Fibroblast of skin of back (primary cell): Measurements from ENCODE around the gene SLX1B. TPM values are rescaled to one million over a fixed set of nuclear protein-coding genes. Genes with fewer than 3 reads are reported as not detected.
"Not testable (repeated sequence)": the region's sequence is repeated elsewhere in the genome, so short reads cannot be mapped to it uniquely, and the experiment has no call there.

Experiments used
- DNase-seq: peaks from one replicate; pipeline ENCODE4 v3.0.0-alpha.2; 2013
- polyA plus RNA-seq, 2 experiments: library from polyadenylated mRNA; unstranded; fragments of 120-200 nt; gene quantifications; one replicate each; pipeline ENCODE4 v1.2.1, GENCODE V29; 2013; ENCODE audit not compliant: insufficient read length in 2 of 2

Gene SLX1B
- polyA plus RNA-seq (2013, experiment 1 of 2; ENCODE audit: insufficient read length) = 4.3 TPM
- 8.2 TPM for polyA plus RNA-seq (2013, experiment 2 of 2; ENCODE audit: insufficient read length)

- DNase-seq = not testable (repeated sequence)
These were observed at the start of gene SLX1B, which contains the start of gene BOLA2 for GRCh38 chr16:29454269-29454668. Gene SLX1B (plus strand): TSS chr16:29454533. Gene BOLA2 (minus strand): TSS chr16:29454351. CDS start chr16:29454253, 98 bp downstream.

- DNase-seq = peak; percentile 60
These were observed 49.1 kb upstream of the SLX1B start for GRCh38 chr16:29405249-29405648.

DNA sequence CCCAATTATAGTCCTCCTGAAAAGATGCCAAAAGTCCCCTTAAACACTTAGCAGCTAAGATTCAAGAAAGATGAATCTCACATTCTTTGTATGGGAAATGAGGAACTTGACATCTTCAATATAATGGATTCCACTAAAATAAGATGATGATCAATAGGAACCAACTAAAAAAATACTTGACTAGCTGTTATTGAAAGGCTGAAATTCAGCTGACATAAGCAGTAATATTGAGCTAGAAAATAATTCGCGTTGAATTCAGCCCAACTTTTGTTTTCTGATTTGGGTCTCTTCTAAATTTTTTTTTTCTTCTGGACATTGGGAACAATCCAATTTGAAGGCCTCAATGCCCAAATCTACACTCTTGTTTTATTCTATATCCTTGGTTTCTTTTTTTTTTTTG is 30.7 kb upstream of the SLX1B start:
- DNase-seq = not testable (repeated sequence)

- not testable (repeated sequence) for DNase-seq
These were observed 28.9 kb upstream of the SLX1B start for GRCh38 chr16:29425390-29425789.

DNA sequence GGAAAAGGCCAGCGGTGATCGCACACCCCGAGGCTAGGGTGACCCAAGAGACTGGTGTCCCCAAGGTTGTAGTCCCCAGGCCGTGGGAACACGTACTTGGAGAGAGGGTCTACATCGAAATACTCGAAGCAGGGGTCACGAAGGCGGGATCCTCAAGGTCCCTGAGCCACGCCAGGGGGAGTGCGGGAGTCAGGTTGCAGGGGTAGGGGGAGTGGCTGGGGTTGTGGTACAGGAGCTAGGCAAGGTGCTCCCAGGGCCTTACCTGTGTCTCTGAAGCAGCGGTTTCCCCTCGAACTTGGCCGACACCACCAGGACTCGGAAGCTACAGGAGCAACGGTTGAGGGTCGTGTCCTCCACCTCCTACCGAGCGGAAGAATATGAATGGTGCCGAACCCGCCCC is 579 bp upstream of the SLX1B start:
- not testable (repeated sequence) for DNase-seq

DNA sequence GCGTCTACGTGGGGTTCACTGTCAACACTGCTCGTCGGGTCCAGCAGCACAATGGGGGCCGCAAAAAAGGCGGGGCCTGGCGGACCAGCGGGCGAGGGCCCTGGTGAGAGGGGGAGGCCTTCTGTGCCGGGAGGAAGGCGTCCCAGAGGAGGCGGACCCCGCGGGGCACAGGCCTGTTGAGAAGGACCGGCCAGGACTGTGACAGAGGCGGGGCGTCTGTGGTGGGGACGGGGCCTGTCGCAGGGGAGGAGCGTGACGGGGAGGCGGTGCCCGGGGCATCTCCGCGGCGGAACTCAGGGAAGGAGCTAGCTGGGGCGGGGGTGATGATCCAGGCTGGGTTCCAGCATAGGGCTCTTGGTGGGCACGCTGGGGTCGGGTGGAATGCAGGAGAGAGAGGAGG is 495 bp downstream of the SLX1B start:
- not testable (repeated sequence) for DNase-seq

DNA sequence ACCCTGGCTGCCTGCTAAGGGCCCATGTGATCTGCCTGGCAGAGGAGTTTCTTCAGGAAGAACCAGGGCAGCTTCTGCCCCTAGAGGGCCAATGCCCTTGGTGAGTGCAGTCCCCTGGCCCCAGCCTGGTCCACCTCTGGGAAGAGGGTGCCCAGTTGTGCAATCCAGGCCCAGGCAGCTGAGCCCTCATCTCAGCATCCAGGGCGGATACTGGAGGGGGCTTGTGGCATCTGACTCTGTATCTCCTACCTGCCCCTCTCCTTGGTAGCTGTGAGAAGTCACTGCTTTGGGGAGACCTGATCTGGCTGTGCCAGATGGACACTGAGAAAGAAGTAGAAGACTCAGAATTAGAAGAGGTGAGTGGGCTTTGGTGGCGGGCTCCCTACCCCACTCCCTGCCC is 3.3 kb downstream of the SLX1B start:
- DNase-seq = not testable (repeated sequence)

GRCh38 chr16:29459706-29460646 is 5.6 kb downstream of the SLX1B start, which contains the start of gene SULT1A4:
Gene SULT1A4 (plus strand): TSS chr16:29459913. CDS start chr16:29461386, 1,473 bp downstream.
- DNase-seq = not testable (repeated sequence)

- not testable (repeated sequence) for DNase-seq
These were observed 6.3 kb downstream of the SLX1B start for GRCh38 chr16:29460647-29461030.

DNA sequence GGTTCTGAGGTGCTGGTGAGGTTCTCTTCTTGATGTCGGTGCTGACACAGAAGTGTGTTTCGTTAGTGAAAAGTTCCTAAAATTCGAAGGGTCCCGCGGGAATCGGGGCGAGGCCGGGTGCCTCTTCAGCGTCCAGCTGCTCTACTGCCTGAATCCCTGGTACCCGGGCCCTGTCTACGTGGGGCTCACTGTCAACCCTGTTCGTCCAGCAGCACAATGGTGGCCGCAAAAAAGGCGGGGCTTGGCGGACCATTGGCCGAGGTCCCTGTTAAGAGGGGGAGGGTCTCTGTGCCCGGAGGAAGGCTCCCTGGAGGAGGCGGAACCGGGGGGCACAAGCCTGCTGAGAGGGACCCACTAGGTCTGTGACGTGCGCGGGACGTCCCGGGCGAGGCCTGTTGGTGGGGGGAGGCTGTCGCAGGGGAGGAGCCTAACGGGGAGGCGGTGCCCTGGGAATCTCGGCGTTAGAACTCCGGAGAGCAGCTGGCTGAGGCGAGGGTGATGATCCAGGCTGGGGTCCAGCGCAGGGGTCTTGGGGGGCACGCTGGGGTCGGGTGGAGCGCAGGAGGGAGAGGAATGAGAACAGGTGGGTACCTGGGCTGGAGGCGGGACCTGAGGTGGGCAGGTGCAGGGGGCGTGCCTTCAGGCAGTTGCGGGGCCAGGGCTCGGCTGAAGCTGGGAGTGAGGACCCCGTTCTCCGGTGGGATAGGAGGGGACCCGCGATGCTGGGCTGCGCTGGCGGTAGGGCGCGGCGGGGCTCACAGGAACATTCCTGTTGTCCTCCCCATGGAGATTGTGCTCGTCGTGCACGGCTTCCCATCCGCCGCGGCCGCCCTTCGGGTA is 11.9 kb downstream of the SLX1B start:
- DNase-seq = not testable (repeated sequence)

DNA sequence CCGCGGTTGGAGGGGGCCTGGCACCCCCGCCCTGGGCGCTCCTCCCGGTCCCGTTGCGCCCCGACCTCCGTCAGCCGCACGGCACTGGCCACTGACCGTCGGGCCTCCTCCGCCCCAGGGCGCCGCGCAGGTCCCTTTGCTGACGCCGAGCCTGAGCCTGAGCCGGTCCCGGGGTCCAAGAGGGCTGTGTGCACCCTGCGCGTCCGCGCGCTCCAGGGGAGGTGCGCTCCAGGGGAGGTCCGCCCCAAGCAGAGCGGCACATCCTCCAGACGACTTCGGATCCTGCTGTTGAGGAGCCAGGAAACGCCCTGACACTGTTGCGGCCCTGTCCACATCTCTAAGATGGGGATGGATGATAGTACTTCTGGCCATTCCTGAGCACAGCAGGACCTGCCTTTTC is 12.6 kb downstream of the SLX1B start:
- not testable (repeated sequence) for DNase-seq

DNA sequence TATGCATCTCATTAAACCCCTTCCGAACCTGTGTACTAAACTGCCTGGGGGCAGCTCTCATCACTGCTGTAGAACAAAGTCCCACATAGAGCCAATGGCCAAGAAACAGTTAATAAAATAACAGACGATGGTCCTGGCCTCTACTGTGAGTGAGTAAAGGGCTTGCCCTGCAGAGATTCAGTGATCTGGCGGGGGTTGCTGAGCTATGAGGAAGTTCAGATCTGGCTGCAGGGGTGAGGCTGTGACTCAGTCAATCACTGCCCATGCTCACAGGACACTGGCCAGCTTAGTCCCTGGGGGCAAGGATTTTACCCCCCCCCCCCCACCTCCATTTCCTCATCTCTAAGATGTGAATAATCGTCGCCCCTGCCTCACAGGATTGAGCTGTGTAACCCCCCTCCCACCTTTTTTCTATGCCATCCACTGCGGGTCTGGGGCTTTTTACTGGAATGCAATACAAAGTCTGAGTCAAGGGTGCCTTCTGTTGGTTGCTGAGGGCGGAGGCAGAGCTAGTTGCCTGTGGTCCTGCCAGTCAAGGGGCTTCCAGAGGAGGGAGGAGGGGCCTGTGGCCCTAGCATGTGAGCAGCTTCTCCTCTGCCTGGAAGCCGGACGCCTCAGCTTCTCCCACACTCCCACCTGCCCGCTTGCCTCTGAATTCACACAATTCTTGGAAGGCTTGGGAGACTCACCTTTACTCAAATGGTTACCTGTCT is 13.5 kb downstream of the SLX1B start:
- not testable (repeated sequence) for DNase-seq

GRCh38 chr16:29469660-29470059 is 15.3 kb downstream of the SLX1B start:
- DNase-seq = not testable (repeated sequence)

- not testable (repeated sequence) for DNase-seq
These were observed 17.7 kb downstream of the SLX1B start for GRCh38 chr16:29472065-29472464.

- not testable (repeated sequence) for DNase-seq
These were observed 27.9 kb downstream of the SLX1B start for GRCh38 chr16:29482276-29482675.

DNA sequence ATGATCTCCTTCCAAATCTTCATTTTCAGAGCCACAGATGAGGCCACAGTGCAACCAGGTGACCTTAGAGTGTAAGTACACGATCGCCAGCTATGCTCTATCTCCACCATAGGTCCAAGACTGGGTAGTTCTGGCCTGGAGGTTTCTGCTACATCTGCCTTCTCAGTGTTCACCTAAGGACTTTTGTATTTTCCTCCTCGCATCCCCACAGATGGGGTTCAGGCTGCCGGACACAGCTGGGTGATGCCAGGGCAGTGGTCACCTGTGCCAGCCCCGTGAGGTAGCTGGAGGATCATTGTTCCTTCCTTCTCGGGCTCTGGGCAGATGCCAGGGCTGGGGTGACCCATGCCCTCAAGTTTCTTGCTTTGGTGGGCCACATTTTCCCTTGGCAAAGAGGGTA is 52.0 kb downstream of the SLX1B start, which contains the start of gene NPIPB12:
NPIPB12 (minus strand) TSS at position 101 of the 400 bp plus-strand sequence.
- DNase-seq = not testable (repeated sequence)
